T-helper 17 cell (primary cell): ENCODE results near the gene NMT1. TPM values are rescaled to one million over a fixed set of nuclear protein-coding genes. Genes with fewer than 3 reads are reported as not detected.

ENCODE experiments used
- ATAC-seq: fragments of 150-1000 bp; cut with Tn5 transposase; 2 replicates; pipeline ENCODE4 v1.10.0; 2021; ENCODE audit warnings: mild to moderate bottlenecking, moderate library complexity
- DNase-seq, 3 donors: peaks; one replicate each; pipeline versions ENCODE4 v3.0.0 to v3.0.0-alpha.2; 2020 to 2021
- H3K9me3 ChIP-seq: one replicate; pipeline ENCODE4 v1.7.0; 2013; ENCODE audit warnings: low read length, mild to moderate bottlenecking; ENCODE audit not compliant: control insufficient read depth, poor library complexity, severe bottlenecking
- H3K27ac Mint-ChIP-seq: one replicate; pipeline ENCODE4 v1.8.0; 2022; ENCODE audit warnings: mild to moderate bottlenecking, moderate library complexity, mixed read lengths
- H3K27me3 Mint-ChIP-seq: one replicate; pipeline ENCODE4 v1.8.0; 2022; ENCODE audit warnings: mixed read lengths
- H3K36me3 Mint-ChIP-seq: one replicate; pipeline ENCODE4 v1.8.0; 2022; ENCODE audit warnings: low read depth, mixed read lengths
- H3K4me1 Mint-ChIP-seq: one replicate; pipeline ENCODE4 v1.8.0; 2022; ENCODE audit warnings: mild to moderate bottlenecking, mixed read lengths
- H3K4me3 Mint-ChIP-seq: one replicate; pipeline ENCODE4 v1.8.0; 2022; ENCODE audit warnings: mild to moderate bottlenecking, moderate library complexity, mixed read lengths
- total RNA-seq, 4 donors: library from RNA in 2 of 4; stranded (reverse) in 2 of 4; gene quantifications; one replicate each; pipeline ENCODE4 v1.2.3 and lab custom pipeline; 2022 to 2026

NMT1 gene
- total RNA-seq, 2 donors from 2014 or later: 78.2 to 85.9 TPM

DNA sequence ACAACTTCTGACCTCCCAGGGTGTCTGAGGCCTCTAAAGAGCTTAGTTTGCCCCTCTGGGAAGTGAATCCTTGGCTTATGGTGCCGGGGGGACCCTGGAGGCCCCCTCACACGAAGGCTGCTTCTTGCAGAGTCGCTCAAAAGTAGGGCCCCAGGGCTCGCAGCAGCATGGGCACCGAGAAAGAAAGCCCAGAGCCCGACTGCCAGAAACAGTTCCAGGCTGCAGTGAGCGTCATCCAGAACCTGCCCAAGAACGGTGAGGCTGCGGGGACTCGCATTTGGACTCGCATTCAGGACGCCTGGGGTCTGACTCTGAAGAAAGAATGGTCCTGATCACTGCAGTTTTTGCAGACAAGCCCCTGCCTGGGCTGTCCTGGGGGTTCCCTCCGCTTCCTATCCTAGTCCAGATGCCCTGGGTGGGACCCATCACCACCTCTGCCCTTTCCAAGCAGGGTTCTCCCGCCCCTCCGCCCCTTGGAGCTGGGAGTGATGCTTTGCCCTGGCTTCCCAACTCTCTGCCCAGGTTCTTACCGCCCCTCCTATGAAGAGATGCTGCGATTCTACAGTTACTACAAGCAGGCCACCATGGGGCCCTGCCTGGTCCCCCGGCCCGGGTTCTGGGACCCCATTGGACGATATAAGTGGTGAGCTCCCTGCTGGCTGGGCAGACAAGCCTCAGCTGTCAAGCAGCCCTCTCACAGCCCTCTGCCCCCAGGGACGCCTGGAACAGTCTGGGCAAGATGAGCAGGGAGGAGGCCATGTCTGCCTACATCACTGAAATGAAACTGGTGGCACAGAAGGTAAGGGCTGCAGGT is 75.1 kb downstream of the NMT1 start:
- Mint-ChIP-seq H3K4me3 (peak overlapping the region; percentile 87), H3K27me3 (no peaks in the 10 kb centered on the region), H3K36me3 (no peaks in the 10 kb centered on the region), H3K27ac (peak overlapping the region; percentile 80), H3K4me1 (peaks cover 17% of the 10 kb centered on the region)
- DNase-seq (no peak), ATAC-seq (no peak)
- H3K9me3 ChIP-seq: no peaks in the 10 kb centered on the region

DNA sequence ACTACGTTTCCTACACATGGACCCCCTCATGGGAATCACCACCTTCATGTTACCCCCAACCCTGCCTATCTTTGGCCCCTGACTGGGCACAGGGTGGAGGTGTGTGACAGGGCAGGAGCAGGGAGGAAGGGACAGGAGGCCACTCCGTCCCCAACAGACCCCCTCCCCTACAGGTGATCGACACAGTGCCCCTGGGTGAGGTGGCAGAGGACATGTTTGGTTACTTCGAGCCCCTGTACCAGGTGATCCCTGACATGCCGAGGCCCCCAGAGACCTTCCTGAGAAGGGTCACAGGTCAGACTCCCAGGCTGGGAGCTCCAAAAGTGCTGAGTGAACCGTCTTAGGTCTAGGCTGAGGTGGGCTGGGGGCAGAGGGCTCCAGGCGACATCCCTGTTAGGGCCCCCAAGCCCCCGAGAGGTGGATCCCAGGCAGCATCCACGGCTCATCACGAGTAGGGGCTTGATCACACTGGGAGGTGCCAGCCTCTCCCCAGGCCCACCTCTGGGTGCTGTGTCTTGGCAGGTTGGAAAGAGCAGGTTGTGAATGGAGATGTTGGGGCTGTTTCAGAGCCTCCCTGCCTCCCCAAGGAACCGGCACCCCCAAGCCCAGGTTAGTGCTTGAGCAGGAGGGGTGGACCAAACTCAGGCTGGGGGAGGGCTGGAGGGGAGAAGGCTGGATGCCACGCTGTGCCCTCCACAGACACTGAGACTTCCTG is 75.9 kb downstream of the NMT1 start:
- Mint-ChIP-seq H3K4me1 (peaks cover 18% of the 10 kb centered on the region), H3K27ac (peak overlapping the region; percentile 80), H3K4me3 (peak overlapping the region; percentile 87), H3K36me3 (no peaks in the 10 kb centered on the region), H3K27me3 (no peaks in the 10 kb centered on the region)
- no peaks in the 10 kb centered on the region for H3K9me3 ChIP-seq
- no peak for ATAC-seq
- no peak for DNase-seq

GRCh38 chr17:45137561-45138305 is 76.6 kb downstream of the NMT1 start:
- H3K9me3 ChIP-seq: no peaks in the 10 kb centered on the region
- no peaks in the 10 kb centered on the region for H3K27me3 Mint-ChIP-seq
- DNase-seq (no peak), ATAC-seq (no peak)
- no peak overlapping the region for H3K27ac Mint-ChIP-seq
- H3K36me3 Mint-ChIP-seq: no peaks in the 10 kb centered on the region
- H3K4me3 Mint-ChIP-seq: peak overlapping the region; percentile 39
- H3K4me1 Mint-ChIP-seq: peaks cover 18% of the 10 kb centered on the region

DNA sequence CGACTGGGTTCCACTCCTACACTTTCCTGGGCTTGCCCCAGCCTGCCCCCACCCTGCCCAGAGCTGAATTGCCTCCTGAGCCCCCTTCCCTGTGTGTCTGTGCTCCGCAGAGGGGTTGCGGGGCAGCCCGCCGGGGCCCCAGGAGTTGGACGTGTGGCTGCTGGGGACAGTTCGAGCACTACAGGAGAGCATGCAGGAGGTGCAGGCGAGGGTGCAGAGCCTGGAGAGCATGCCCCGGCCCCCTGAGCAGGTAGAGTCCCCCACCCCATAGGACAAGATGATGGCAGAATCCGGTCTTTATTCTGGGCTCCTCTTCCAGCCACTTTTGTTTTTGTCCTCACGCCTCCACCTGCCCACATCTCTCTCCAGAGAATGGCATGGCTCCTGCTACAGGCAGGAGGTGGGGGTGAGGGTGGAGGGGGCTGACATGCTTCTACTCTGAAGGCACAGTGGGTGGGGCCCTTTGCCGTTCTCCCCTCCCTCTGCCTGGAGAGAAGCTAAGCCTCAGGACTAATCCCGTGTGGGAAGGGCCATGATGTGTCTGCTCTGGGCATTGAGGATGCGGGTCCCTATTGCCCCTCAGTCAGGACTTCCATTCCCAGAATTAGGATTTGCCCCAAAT is 77.9 kb downstream of the NMT1 start:
- ATAC-seq (no peak), DNase-seq (no peak)
- Mint-ChIP-seq H3K27ac (no peak overlapping the region), H3K36me3 (no peaks in the 10 kb centered on the region), H3K4me1 (peaks cover 16% of the 10 kb centered on the region), H3K27me3 (no peaks in the 10 kb centered on the region), H3K4me3 (no peak overlapping the region)
- no peaks in the 10 kb centered on the region for H3K9me3 ChIP-seq

GRCh38 chr17:45139533-45139920 is 78.4 kb downstream of the NMT1 start:
- Mint-ChIP-seq H3K4me3 (no peak overlapping the region), H3K27ac (peak overlapping the region; percentile 43), H3K36me3 (no peaks in the 10 kb centered on the region), H3K27me3 (no peaks in the 10 kb centered on the region), H3K4me1 (peaks cover 16% of the 10 kb centered on the region)
- no peaks in the 10 kb centered on the region for H3K9me3 ChIP-seq
- DNase-seq (no peak), ATAC-seq (no peak)

DNA sequence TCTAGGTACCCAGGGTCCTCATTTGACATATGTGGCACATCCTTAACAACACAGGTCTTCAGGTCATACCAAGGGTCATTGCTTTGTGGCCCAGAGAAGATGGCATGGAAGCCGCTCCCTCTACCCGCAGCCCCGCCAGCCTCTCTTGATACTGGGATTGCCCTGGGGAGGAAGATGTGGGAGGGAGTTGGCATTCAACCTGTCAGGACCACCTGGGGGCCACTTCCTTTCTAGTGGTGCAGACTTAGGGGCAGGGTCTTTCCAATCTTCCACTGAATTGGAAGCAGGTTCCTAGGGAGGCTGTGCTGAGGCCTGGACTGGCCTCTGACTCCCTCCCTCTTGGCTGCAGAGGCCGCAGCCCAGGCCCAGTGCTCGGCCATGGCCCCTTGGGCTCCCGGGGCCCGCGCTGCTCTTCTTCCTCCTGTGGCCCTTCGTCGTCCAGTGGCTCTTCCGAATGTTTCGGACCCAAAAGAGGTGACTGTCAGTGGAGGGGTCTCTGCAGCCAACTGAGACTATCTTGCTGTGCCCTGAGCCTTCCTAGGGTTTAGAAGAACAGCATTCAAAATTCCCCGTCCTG is 82.1 kb downstream of the NMT1 start:
- Mint-ChIP-seq H3K27ac (peak overlapping the region; percentile 21), H3K4me1 (peaks cover 24% of the 10 kb centered on the region), H3K36me3 (peaks cover under 1% of the 10 kb centered on the region), H3K27me3 (peaks cover 5% of the 10 kb centered on the region), H3K4me3 (peak overlapping the region; percentile 58)
- DNase-seq (no peak), ATAC-seq (no peak)
- H3K9me3 ChIP-seq: no peaks in the 10 kb centered on the region

- H3K4me3 Mint-ChIP-seq: peak overlapping the region; percentile 67
These were observed 82.7 kb downstream of the NMT1 start for GRCh38 chr17:45143767-45144198.

DNA sequence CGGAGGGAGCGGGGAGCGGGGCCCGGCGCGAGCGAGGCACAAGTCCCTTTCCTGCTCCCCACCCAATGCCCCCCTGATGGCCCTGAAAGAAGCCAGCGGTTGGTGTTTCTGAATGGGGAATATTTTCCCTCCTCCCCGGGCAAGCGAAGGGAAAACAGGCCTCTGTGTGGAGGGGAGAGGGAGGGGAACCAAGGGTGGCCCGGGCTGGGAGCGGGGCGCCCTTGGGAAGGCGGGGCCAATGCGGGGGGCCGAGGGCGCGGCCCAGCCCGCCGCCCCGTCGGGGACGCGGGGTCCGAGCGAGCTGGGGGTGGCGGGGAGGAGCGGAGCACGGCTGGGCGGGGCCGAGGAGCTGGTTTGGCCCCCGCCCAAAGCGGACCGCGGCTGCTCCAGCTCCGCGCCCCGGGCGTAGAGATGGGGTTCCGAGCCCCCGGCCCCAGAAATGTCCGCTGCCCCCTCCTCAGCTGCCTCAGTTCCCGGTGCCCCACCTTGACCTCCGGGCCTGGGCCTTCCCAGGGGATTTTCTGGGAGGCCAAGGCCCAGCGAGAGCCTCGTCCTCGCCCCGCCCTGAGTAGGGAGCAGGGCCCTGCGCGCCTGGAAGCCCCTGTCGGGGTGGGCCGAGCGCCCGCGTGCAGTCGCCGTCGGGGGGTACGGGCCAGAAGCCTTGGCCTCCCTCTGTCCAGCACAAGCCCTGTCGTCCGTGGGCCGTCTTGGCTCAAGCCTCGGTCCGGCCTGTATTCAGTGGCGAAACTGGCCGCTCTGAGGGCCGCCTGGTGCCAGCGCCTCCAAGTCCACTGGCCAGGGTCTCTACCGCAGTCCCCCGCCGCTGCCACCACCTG is 83.3 kb downstream of the NMT1 start:
- peaks cover 31% of the 10 kb centered on the region for H3K4me1 Mint-ChIP-seq
- DNase-seq: peak in 1 of 3 donors; percentile 17
- H3K27me3 Mint-ChIP-seq: peaks cover 5% of the 10 kb centered on the region
- no peaks in the 10 kb centered on the region for H3K9me3 ChIP-seq
- H3K4me3 Mint-ChIP-seq: peak overlapping the region; percentile 72
- H3K27ac Mint-ChIP-seq: peak overlapping the region; percentile 21
- peaks cover 4% of the 10 kb centered on the region for H3K36me3 Mint-ChIP-seq
- ATAC-seq: no peak

More at GRCh38 chr17:45143767-45144198, 82.7 kb downstream of the NMT1 start:
- Mint-ChIP-seq H3K4me1 (peaks cover 28% of the 10 kb centered on the region), H3K36me3 (peaks cover 4% of the 10 kb centered on the region), H3K27me3 (peaks cover 5% of the 10 kb centered on the region), H3K27ac (peak overlapping the region; percentile 21)
- ATAC-seq (no peak), DNase-seq (no peak)
- no peaks in the 10 kb centered on the region for H3K9me3 ChIP-seq

- Mint-ChIP-seq H3K27me3 (peaks cover 5% of the 10 kb centered on the region), H3K27ac (peak overlapping the region; percentile 21), H3K36me3 (peaks cover 4% of the 10 kb centered on the region), H3K4me3 (peak overlapping the region; percentile 72), H3K4me1 (peaks cover 36% of the 10 kb centered on the region)
- no peak for DNase-seq
- no peak for ATAC-seq
- no peaks in the 10 kb centered on the region for H3K9me3 ChIP-seq
These were observed 83.9 kb downstream of the NMT1 start for GRCh38 chr17:45145035-45145389.

DNA sequence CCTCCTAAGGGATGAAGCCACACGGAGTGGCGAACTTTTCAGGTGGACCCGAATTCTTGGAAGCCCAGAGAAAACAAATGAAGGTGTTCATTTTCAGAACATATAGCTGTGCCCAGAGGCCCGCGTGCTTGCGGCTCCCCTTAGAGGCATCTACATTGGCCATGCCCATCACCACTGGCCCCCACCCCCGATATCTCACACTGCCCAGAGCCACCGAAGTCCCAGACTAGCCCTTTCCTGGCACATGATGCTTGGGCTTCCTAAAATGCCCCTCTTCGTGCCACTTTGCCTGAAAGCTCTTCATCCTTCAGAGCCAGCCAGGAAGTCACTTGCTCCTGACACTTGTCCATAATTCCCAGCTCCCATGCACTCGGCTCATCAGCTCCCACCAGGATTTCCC is 85.0 kb downstream of the NMT1 start:
- Mint-ChIP-seq H3K36me3 (peaks cover 4% of the 10 kb centered on the region), H3K4me1 (peaks cover 40% of the 10 kb centered on the region), H3K4me3 (peak overlapping the region; percentile 88), H3K27me3 (peaks cover 5% of the 10 kb centered on the region), H3K27ac (peak overlapping the region; percentile 79)
- no peak for DNase-seq
- no peak for ATAC-seq
- H3K9me3 ChIP-seq: no peaks in the 10 kb centered on the region

DNA sequence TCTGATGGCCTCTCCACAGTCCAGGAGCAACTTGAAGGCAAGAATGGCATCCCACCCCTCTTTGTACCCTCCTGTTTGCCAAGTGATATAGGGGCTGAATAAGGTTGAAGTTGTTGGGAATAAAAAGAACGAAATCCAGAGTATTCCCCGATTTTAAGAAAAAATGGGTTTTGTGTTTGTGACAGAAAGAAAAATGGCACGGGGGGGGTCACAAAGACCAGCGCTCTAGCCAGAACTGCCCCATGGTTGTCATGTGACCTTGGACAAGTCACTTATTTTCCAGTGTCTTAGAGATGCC is 85.4 kb downstream of the NMT1 start:
- DNase-seq (no peak), ATAC-seq (no peak)
- H3K36me3 Mint-ChIP-seq: peaks cover 4% of the 10 kb centered on the region
- peaks cover 42% of the 10 kb centered on the region for H3K4me1 Mint-ChIP-seq
- H3K27me3 Mint-ChIP-seq: peaks cover 5% of the 10 kb centered on the region
- H3K9me3 ChIP-seq: no peaks in the 10 kb centered on the region
- H3K4me3 Mint-ChIP-seq: peak overlapping the region; percentile 88
- peak overlapping the region; percentile 99 for H3K27ac Mint-ChIP-seq

GRCh38 chr17:45146890-45147580 is 85.9 kb downstream of the NMT1 start:
- peak overlapping the region; percentile 88 for H3K4me3 Mint-ChIP-seq
- peaks cover 5% of the 10 kb centered on the region for H3K27me3 Mint-ChIP-seq
- peaks cover 4% of the 10 kb centered on the region for H3K36me3 Mint-ChIP-seq
- H3K27ac Mint-ChIP-seq: peak overlapping the region; percentile 99
- peak in 1 of 3 donors; percentile 57 for DNase-seq
- peaks cover 44% of the 10 kb centered on the region for H3K4me1 Mint-ChIP-seq
- H3K9me3 ChIP-seq: no peaks in the 10 kb centered on the region
- peak; percentile 6 for ATAC-seq
